DMS153 (cell line): Measurements from ENCODE around the gene MOB2.
"Not testable (repeated sequence)": the region's sequence is repeated elsewhere in the genome, so short reads cannot be mapped to it uniquely, and the experiment has no call there.

Source experiments
- DNase-seq: peaks from one replicate; lab custom pipeline; 2025; lab: John Stamatoyannopoulos, UW

MOB2 gene

DNA sequence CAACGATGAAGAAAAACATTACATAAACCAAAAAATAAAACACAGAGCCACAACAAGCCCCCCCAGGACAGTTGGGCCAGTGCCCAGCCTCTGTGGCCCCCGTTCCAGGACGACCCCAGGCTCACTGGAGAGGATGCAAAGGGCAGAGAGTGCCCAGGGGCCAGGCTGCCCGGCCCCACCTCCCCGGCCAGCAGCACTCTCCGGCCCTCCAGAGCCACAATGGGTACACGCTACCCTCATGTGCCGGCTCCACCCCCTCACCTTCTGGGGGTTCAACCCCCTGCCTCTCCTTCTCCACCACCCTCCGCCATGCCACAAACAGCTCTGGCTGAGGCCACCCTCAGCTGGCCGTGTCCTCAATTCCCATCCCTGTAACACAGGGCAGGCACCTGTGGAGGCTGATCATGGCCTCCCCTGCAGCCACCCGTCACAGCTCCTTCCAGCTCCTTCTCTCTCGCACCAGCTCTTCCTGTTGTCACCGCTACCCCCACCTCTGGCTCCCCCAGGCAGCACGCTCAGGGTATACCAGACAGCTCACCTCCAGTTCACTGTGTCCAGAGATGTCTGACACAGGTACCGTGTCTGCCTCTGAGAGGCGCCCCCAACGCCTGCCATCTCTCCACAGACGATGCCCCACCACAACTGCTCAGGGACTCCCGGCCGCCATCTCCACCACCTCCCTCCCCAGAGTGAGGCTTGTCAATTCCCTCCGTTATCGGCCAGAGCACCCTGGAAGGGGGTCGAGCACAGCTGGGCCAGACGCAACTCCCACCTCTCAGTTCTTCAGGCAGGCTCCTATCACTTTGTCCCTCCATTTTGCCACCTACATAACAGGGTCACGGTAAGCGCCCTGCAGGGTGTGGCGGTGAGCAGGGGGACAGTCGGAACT is 30.8 kb upstream of the MOB2 start:
- no peak for DNase-seq

DNA sequence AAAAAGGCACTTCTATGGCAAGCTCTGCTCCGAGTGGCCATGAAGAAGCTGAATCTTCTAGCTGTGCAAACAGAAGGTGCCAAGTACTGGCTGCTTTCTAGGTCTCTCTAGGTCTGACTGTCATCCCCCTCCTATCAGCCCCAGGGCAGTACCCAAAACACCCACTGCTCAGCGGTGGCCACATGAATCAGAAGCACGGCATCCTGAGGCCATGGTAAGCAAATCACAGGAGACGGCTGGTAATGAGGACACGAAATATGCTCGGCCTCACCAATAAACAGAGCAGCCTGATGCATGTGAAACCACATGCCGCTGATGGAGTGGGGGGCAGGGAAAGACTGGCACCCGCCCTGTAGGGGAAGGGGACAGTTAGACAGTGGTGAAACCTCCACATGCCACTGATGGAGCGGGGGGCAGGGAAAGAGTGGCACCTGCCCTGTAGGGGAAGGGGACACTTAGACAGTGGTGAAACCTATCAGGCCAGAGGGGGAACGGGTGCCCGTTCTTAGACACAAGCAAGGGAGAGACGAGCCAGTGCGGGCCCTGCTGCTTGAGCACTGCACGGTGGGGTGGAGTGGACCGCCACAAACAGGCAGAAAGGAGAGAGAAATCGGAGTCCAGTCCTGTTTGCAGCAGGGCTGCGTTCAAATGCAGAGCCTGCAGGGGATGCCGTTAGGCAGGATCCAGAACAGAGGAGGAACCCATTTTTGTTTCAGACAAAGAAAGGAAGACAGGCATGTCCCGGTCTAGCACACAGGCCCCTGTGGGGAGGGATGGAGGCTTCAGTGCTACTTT is 29.9 kb upstream of the MOB2 start:
- DNase-seq: no peak

DNA sequence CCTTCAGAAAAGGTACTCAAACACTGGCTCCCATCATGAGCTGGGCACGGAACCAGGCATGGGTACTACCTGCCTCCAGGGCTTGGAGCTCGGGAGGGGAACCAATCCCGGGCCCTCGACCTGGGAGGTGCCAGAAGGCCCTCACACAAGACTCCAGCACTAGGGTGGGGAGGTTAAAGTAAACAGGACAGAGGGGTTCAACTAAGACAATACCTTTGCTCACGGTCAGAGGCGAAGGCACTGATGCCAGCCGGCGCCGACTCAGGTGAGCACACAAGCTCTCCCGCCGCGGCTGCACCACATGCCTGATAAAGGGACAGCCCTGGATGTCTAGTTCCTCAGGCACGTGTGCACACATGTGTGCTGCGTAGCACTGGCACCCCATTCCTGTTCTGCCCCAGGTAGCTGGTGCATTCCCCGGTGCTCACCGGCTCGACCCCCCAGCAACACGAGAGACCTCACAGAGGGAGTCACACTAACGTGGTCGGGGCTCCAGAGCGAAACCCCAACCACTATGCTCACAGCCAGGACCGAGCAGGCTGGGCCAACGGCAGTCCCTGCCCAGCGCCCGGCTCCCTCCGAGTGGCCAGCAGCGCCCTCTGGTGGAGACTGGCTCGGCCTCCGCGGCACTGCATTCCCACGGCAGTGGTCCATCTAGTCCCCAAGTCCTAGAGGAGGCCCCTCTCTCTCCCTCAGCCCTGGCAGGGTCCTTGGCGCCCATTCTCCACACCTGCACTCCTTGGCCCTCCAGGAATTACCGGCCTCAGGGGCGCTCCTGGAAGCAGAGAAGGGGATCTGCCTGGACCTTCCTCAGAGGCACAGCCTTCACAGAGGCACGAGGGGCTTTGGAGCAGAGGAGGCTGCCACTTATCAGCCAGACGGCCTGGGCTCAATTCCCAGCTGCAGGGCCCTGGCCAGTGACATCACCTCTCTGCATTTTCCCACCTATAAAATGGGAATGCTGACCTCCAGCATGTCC is 28.8 kb upstream of the MOB2 start:
- no peak for DNase-seq

DNA sequence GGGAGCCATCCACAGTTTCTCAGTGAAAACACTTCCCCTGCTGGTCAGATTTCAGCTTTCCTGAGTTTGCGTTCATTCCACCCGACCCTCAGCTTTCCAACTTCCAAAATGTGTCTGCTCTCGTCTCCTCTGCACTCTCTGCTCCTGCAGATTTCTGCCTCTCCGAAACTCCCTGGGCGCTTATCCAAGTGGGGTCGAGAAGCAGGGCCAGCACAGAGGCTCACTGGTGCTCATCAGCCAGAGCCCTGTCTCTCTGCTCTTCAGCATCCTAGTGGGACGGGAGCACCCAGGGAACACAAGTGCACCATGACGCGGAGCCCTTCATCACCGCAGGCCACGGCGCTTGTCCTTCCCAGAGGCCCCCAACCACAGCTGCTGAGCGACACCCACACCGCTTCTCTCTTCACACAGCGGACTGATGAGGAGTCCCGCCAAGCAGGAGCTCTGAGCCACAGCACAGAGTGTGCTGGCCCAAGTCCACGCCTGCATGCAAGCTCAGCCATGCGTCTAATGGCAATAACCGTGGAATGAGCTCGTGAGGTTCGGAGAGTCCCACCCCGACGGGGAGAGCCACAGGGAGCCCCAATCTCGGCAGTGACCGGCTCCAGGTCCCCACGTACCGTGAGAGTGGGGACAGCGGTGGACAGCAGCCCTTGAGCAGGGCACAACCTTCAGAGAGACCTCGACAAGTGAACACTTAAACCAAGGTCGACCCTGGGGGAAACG is 27.9 kb upstream of the MOB2 start:
- DNase-seq: no peak

DNA sequence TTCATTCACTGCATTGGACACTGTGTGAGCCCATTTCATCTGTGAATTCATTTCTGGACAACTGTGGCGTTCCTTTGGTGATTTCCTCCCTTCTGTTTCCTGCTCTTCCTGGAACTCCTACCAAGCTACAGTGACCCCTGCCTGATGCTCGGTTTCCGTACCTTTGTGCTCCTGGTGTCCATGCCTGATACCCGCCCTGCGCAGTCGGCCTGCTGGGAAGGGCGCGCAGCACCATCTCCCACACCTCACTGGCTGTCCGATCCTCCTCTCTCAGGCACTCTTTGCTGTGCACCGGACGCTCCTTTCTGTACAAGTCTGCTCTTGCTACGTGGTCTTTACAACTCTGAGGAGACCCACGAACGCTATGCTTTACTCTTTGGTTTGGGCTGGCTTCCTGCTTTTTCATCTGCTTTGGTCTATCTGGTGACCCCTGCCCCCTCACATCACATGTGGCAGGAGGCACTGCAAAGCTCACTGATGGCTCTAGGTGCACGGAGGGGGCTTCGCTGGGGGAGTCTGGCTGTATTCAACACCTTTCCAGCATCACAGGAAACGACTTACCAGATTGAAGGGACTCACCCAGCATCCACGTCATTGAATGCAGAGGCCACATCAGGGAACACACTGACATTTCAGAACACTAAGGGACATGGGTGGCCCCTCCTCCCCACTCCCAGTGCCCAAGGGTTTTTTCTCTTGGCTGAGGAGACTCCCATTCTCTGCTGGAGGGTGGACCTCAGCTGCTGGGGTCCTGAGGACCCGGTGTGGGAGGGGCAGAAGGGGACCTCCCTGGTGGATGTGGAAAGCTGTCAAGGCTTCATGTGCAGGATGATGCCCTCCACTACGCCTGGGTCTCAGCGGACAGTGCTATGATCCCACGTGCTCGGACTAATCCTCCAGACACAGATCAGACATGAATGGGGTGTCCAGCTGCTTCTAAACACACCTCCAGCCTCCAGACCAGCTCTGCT is 27.0 kb upstream of the MOB2 start:
- no peak for DNase-seq

DNA sequence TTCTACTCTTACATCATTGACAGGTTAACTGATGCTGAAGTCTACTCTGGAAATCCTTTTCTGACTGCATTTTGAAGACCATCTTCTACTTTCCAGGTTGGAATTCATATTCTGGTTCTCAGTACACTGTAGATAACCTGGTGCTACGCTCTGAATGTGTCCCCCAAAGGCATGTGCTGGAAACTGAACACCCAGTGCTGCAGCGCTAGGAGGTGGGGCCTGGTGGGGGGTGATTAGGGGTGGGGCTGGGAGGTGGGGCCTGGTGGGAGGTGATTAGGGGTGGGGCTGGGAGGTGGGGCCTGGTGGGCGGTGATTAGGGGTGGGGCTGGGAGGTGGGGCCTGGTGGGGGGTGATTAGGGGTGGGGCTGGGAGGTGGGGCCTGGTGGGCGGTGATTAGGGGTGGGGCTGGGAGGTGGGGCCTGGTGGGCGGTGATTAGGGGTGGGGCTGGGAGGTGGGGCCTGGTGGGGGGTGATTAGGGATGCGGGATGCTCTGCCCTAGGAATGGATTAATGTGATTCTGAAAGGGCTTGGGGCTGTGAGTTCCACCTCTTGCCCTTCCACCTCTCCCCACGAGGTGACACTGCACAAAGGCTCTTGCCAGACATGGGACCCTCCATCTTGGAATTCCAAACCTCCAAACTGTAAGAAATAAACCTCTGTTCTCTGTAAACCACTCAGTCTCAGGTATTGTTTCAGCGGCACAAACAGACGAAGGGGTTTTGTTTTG is 26.1 kb upstream of the MOB2 start:
- DNase-seq: not testable (repeated sequence)

DNA sequence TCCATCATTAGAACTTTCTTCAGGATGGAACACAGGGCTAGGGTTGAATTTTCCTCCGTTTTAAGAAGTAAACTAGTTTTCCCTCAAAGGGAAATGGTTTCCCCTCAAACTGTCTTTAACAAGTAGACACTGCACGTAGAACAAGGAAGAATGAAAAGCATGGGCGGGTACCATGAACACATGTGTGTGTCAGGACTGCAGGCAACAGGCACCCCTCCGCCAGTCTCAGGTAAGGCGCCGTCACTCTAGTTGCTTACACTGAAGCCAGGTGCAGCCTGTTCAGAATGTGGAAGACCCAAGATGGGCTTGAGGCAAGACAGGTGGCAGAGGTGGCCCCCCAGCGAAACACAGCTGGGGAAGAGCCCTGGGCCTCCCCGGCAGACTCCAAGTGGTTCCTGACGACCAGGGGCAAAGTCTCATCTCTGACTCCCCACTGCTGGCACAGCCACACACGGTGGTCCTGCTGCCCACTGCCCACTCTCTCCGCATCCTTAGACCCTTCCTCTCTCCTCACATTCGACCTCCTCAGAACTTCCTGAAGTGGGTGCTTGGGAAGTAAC is 25.4 kb upstream of the MOB2 start:
- no peak for DNase-seq

DNA sequence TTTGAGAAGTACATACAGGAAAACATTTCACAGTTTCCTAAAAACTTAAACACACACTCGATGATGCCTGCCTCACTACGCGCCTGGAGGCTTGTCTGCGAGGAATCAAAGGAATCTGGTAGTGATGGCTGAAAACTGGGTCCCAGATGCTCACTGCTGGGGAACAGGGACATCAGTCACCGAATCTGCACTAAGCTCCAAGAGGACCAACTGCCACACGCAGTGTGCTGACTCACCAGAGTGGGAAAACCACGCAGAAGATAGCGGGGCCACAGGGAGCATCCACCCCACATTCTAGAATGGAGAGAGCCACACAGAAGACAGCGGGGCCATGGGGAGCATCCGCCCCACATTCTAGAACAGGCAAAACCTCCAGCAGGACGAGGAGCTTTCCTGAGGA is 24.3 kb upstream of the MOB2 start:
- DNase-seq: no peak

DNA sequence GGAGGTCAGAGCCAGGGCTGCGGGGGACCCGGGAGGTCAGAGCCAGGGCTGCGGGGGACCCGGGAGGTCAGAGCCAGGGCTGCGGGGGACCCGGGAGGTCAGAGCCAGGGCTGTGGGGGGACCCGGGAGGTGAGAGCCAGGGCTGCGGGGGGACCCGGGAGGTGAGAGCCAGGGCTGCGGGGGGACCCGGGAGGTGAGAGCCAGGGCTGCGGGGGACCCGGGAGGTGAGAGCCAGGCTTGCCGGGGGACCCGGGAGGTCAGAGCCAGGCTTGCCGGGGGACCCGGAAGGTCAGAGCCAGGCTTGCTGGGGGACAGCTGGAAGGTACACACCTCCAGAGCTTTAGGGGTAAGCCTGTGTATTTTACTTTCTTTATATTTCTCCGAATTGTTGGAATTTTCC is 23.8 kb upstream of the MOB2 start:
- DNase-seq: not testable (repeated sequence)

DNA sequence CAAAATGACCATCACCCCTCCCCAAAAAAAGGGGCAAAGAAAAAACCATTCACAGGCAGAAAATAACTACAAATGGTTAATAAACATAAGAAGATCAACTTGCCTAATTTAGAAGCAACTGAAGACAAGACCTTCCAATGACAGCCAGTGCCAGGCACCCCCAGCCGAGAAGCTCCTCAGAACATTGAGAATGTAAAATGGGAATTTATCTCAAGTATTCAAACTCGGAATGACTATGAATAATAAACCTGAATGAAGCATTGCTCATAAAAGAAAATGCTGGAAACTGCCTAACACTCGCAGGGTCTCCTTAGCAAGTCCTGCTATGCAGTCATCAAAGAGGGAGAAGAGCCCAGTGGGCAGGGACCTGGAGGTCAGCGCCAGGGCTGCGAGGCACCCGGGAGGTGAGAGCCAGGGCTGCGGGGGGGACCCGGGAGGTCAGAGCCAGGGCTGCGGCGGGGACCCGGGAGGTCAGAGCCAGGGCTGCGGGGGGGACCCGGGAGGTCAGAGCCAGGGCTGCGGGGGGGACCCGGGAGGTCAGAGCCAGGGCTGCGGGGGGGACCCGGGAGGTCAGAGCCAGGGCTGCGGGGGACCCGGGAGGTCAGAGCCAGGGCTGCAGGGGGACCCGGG is 23.2 kb upstream of the MOB2 start:
- no peak for DNase-seq

DNA sequence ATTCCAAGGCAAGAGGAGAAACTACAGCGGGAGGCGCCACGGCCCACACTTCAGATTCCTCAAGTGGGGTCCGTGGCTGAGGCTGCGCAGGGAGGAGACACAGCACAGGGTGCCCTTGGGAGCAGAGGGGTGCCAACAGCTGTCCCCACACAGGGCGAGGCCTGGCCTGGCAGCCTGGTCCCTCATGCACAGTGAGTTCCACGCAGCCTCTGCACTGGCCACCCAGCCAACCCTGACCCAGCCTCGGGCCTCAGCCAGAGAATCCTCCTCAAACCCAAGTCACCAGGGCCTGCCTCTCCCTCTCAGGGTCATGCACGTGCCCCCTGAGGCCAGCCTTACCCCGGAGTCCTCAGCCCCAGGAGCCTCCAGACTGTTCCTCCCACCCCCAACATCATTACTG is 22.4 kb upstream of the MOB2 start:
- no peak for DNase-seq

DNA sequence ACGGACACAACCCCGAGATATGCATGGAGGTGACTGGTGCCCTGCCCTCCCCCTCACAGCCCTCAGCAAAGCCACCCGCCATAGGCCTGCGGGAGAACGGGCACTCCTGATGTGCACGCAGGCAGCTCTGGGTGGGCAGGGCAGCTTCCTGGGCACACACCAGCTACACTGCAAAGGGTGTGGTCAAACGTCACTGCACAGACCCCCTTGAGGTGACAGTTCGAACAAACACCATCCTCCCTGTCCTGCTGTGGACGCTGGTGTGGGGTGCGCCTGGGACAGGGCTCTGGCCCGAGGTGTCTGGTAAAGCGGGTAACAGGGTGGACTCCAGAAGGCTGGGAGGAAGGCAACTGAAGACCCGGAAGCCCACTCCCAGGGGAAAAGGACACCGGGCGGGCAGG is 21.9 kb upstream of the MOB2 start:
- DNase-seq: no peak

DNA sequence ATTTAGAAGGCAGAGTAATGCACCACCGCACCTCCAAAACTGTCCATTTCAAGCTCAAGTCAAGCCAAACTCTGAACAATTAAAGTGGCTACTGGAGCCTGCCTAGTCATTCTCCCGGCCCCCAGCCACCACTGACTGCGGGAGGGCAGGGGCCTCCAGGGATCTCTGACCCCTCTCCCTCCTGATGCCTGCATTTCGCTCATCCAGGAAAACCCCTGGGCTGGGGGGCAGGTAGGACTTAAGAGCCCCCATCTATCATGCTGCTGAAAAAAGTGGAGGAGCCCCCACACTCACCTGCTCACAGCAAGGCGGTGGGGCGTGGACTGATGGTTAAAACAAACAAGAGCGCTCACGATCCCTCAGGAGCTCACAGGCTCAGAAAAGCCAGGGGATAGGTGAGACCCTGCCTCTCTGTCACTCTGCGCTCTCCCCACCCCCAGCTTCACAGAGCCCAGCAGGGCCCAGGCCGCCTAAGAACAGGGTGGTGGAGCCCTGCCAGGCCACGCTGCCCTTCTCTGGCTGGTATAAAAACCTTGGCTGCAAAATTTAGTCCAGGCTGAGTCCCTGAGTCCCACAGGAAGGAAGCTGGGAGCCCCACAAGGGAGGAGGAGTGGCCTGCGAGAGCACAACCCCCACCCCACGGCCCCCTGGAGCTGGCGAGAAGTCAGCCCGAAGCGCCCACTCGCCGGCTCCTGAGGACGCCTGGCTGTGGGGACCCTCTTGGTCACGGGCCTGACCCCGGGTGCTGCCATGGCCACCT is 21.0 kb upstream of the MOB2 start:
- no peak for DNase-seq

DNA sequence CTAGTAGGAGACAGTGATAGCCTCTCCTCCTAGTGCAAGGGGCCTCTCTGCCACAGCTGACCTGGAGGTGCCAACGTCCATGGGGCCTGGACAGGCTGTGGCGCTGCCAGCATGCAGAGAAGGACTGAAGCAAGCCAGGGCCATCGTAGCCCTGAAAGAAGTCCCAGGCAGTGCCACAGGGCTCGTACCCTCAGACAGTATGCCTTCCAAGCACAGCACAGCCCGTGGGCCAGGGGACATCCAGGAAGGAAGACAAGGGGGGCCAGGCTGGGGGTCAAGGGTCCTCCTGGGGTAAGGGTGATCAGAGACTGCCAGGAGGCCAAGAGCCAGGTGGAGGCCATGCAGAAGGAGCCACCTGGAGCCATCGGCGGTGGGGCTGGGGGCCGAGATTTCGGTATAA is 20.4 kb upstream of the MOB2 start:
- DNase-seq: no peak

DNA sequence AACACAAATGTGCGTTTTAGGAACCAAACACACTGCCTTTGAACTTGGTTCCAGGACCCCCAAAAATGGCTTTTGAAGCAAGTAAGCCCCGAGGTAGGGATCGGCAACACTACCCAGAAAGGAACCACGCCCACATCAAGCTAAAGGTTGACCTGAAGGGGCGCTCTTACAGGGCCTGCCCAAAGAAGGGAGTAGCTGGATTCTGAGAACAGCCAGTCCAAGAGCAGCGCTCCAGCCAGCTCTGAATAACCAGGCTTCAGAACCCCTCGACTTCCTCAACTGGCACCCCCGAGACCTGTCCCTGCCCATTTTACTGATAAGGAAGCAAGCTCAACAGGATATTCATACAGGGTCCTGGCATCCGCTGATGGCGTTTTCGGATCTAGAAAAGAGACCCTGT is 18.9 kb upstream of the MOB2 start:
- DNase-seq: no peak

DNA sequence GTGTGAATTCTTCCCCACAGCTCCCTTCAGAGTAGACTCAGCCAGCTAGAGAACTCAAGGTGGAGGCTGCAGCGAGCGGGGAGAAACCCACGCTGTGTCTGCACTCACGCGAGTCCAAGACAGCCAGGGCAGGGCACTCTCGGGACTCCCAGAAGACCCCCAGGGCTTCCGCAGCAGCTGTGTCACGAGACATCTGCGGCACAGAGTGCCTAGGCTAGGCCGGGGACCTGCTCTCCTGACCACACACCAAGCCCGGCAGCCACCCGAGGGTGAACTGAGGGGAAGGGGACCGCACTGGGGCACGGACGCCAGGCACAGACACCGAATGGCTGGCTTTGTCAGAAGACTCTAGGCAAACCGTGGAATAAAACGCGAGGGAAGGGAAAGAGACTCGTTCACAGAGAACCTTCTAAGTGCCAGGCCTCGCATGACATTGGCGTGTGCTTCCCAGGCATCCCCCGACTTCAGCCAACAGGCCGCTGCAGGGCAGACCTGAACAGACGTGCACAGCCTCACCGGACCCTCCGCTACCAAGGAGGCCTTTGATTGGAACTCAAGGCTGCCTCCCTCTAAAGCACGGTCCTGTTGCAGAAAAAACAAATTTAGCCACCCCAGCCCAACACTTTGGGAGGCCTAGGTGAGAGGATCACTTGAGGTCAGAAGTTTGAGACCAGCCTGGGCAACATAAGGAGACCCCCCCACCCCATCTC is 18.2 kb upstream of the MOB2 start:
- no peak for DNase-seq

DNA sequence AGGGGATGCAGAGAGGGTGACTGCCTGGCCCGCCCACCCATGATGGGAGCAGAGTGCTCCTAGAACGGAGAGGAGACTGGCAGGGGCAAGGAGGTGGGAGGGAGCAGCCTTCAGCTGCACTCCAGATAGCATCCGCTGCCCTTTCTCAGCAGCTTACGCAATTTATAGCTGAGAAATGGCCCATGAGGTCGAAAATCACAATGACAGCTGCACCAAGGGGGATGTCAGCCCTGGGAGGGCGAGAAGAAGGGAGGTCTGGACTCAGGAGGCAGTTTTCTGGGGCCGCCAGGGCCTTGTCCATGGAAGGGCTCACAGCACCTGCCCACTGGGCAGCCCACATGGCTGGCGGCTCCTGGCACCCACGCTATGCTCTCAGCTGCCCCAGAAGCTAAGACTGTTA is 17.6 kb upstream of the MOB2 start:
- DNase-seq: no peak
